Stomach (tissue), 4 donors: ENCODE measurements around the gene CHSY3.

Source experiments
- POLR2AphosphoS5 ChIP-seq, 3 donors: sonication (generic); formaldehyde crosslinking; IDR thresholded peaks; one replicate each; pipeline ENCODE4 v1.6.1; 2016; ENCODE audit warnings: antibody characterized with exemption in 3 of 3
- TF ChIP-seq, protein P1 (sequence below), 7 experiments: fragments of 450-650 bp in 4 of 7; fragments of 200-600 bp in 3 of 7; sonication (generic) in 3 of 7; IDR thresholded peaks; one replicate each; pipeline ENCODE4 v1.5.1; 2016 to 2019; ENCODE audit warnings: antibody characterized with exemption in 7 of 7, control low read depth in 2 of 7, mild to moderate bottlenecking in 1 of 7

- TF ChIP-seq, protein P1, sequence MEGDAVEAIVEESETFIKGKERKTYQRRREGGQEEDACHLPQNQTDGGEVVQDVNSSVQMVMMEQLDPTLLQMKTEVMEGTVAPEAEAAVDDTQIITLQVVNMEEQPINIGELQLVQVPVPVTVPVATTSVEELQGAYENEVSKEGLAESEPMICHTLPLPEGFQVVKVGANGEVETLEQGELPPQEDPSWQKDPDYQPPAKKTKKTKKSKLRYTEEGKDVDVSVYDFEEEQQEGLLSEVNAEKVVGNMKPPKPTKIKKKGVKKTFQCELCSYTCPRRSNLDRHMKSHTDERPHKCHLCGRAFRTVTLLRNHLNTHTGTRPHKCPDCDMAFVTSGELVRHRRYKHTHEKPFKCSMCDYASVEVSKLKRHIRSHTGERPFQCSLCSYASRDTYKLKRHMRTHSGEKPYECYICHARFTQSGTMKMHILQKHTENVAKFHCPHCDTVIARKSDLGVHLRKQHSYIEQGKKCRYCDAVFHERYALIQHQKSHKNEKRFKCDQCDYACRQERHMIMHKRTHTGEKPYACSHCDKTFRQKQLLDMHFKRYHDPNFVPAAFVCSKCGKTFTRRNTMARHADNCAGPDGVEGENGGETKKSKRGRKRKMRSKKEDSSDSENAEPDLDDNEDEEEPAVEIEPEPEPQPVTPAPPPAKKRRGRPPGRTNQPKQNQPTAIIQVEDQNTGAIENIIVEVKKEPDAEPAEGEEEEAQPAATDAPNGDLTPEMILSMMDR (IDR thresholded peaks at IDR 0.05) = no peak
- TF ChIP-seq POLR2AphosphoS5 (IDR thresholded peaks at IDR 0.05) = no peak
These were observed 26.0 kb downstream of the CHSY3 start for GRCh38 chr5:129930221-129930620.
